HG02571 (cell line): ENCODE data around the gene STXBP2.

Source experiments
- ATAC-seq: cut with Tn5 transposase; IDR thresholded peaks from one replicate; pipeline ENCODE4 v1.9.1; 2021; ENCODE audit warnings: mild to moderate bottlenecking, moderate library complexity; ENCODE audit not compliant: unreplicated experiment

The STXBP2 gene

DNA sequence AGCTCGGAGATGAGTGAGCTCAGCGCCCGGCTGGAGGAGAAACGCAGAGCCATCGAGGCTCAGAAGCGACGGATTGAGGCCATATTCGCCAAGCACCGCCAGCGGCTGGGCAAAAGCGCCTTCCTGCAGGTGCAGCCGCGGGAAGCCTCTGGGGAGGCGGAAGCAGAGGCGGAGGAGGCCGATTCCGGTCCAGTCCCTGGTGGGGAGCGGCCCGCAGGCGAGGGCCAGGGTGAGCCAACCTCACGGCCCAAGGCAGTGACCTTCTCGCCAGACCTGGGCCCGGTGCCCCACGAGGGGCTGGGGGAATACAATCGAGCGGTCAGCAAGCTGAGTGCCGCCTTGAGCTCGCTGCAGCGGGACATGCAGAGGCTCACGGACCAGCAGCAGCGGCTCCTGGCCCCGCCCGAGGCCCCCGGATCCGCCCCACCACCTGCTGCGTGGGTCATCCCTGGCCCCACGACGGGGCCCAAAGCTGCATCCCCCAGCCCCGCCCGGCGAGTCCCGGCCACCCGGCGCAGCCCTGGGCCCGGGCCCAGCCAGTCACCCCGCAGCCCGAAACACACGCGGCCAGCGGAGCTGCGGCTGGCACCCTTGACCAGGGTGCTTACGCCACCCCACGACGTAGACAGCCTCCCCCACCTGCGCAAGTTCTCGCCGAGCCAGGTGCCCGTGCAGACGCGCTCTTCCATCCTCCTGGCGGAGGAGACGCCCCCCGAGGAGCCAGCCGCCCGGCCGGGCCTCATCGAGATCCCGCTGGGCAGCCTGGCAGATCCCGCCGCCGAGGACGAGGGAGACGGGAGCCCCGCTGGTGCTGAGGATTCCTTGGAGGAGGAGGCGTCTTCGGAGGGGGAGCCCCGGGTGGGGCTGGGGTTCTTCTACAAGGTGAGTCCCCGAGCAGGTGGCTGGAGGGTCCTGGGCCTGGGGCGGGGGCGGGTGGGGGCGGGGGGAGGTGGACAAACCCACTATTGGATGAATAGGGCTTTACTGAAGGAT lies 24.3 kb upstream of the STXBP2 start:
- ATAC-seq: no peak

DNA sequence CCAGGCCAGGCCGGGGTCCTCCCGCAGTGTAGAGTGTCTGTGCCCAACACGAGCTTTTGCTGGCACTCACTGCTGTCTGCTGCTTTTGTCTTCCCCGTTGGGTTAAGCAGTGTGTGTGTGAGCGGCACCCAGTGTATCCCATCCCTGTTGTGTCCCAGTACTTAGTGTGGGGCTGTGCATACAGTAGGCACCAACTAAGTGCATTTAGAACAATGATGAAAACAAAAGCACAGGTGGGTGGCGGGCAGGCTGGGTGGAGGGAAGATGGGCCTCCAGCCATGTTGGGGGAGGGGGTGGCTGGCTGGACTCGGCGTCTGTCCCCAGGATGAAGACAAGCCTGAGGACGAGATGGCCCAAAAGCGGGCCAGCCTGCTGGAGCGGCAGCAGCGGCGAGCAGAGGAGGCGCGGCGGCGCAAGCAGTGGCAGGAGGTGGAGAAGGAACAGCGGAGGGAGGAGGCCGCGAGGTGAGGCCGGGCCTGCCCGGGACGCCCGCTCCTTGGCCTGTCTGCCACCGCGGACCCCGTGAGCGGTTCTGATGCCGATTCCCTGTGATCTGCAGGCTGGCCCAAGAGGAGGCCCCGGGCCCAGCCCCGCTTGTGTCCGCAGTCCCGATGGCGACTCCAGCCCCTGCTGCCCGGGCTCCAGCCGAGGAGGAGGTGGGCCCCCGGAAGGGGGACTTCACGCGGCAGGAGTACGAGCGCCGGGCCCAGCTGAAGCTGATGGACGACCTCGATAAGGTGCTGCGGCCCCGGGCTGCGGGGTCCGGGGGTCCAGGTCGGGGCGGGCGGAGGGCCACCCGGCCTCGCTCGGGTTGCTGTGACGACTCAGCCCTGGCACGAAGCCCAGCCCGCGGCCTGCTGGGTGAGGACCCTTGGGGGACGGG lies 21.8 kb upstream of the STXBP2 start:
- ATAC-seq: no peak

- ATAC-seq: no peak
Observed at GRCh38 chr19:7617172-7617571, 19.7 kb upstream of the STXBP2 start.

DNA sequence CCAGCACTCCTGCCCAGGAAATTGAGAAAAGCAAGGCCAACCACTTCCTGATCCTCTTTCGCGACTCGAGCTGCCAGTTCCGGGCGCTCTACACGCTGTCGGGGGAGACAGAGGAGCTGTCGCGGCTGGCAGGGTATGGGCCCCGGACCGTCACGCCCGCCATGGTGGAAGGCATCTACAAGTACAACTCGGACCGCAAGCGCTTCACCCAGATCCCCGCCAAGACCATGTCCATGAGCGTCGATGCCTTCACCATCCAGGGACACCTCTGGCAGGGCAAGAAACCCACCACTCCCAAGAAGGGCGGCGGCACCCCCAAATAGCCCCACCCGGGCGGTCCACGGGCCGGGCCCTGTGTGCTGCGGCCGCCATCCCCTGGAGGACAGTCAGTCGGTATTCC lies 19.2 kb upstream of the STXBP2 start:
- no peak for ATAC-seq

DNA sequence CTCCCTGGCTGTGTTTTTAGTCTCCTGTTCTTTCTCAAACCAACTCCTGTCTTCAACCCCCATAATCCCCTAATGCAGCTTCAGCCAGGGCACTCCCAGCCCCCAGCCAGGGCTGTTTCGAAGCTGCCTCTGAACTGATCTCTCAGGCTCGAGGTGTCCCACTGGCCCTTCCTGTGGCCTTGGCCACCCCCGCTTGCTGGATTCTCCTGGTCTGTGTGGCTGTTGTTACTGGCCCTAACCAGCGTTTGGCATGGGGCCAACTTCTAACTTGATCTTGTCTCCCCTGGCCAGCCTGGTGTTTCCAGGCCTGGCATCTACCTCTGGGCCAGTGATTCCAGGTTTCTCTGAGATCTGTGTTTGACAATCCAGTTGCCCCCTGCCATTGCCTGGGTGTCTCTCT lies 18.6 kb upstream of the STXBP2 start:
- ATAC-seq: no peak

GRCh38 chr19:7618771-7619510 lies 18.0 kb upstream of the STXBP2 start:
- no peak for ATAC-seq

DNA sequence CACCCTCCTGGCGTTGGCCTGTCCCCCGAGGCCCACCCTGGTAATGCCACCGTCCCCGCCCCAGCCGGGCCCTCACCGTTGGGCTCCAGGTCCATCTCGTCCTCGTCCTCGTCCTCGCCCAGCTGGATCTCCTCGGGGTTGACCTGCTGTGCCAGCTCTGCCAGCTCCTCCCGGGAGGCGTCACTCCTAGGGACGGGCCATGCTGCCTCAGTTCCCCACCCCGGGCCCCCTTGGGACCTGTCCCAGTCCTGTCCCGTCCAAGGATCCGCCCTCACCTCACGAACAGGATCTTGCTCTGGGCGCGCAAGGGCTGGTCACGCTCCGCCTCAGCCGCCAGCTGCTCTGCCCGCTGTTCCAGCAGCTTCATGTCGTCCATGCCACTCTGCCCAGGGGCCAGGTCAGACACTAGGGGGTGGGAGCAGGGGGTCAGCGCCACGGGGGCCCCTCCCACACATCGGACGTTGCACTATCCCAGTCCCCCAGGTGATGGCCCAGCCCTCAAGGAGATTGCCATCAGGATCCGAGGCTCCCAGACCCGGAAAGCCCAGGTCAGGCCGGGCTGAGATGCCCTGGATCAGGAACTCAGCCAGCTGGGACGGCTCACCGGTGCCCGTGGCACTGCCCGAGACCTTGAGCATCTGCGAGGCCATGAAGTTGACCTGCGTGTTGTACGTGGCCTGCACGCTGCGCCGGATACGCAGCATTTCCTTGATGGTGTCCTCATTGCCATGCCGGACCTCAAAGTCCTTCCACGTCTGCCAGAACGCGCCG lies 17.1 kb upstream of the STXBP2 start:
- no peak for ATAC-seq

- no peak for ATAC-seq
Observed at GRCh38 chr19:7620442-7621412, 16.2 kb upstream of the STXBP2 start.

DNA sequence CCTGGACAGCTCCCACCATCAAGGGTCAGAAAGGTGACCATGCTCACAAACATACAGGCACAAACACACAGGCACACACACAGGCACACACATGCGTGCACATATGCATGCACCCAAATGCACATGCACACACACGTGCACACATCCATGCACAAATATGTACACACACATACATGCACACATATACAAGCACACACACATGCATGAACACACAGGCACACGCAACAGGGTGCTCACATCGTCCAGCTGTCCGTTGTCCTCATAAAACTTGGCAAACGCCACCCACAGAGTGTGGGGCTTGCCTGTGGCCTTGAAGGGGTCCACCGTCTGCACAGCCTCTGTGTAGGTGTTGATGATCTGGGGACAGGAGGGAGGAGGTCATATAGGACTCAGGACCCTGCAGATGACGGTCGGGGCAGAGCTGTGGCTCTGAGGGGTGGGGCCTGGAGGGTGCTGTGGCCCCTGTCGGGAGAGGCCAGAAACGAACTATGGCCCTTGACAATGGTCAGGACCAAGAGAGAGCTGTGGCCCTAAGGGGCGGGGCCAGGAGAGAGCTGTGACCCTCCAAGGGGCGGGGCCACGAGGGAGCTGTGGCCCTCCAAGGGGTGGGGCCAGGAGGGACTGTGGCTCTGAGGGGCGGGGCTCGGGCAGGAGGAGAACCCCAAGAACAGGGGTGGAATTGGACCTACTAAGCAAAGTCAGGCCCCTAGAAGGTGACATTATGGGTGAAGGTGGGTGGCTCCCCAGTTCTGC lies 13.8 kb upstream of the STXBP2 start:
- no peak for ATAC-seq

GRCh38 chr19:7623725-7624603 lies 12.9 kb upstream of the STXBP2 start:
- ATAC-seq: no peak

DNA sequence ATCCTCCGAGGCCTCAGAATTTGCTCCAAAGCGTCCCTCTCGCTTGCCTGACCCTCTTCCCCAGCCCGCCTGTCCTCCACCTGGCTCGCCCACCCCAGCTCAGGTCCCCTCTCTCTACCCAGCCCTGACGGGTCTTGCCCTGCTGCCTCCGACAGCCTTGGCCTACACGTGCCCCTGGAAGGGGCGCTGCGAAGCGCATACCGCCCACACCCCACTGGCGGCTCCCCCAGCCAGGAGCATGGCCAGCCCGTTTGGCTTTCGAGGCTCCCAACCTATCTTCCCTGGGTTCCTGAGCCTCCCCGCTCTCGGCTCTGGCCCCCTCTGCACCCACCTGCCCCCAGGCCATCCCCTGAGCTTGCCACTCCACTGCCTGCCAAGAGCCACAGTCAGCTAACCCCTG lies 12.1 kb upstream of the STXBP2 start:
- no peak for ATAC-seq

DNA sequence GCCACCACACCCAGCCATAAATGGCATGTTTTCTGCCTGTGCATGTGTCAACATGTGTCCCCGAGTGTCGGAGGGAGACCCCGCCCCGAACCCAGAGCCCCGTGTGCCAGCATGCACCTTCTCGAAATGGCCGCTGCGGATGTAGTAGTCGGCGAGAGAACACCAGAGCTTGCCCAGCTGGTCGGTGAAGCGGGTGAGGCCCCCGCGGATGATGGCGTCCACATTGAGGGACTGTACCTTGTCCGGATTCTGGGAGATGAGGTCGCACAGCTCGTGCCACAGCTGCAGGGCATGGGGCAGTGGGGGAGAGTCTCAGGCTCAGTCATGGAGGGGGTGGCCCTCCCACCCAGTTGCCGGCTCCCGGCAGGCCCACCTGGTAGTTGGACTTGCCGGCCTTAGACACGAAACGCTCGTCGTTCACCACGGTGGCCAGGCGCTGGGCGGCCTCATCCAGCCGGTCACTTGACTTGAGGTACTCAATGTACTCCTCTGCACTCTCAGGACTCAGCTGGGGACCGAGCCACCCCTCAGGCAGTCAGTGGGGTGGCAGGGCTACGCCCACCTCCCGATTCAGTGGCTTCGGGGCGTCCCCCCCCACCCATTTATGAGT lies 11.0 kb upstream of the STXBP2 start:
- ATAC-seq: no peak

GRCh38 chr19:7627166-7627565 lies 9.7 kb upstream of the STXBP2 start:
- no peak for ATAC-seq

DNA sequence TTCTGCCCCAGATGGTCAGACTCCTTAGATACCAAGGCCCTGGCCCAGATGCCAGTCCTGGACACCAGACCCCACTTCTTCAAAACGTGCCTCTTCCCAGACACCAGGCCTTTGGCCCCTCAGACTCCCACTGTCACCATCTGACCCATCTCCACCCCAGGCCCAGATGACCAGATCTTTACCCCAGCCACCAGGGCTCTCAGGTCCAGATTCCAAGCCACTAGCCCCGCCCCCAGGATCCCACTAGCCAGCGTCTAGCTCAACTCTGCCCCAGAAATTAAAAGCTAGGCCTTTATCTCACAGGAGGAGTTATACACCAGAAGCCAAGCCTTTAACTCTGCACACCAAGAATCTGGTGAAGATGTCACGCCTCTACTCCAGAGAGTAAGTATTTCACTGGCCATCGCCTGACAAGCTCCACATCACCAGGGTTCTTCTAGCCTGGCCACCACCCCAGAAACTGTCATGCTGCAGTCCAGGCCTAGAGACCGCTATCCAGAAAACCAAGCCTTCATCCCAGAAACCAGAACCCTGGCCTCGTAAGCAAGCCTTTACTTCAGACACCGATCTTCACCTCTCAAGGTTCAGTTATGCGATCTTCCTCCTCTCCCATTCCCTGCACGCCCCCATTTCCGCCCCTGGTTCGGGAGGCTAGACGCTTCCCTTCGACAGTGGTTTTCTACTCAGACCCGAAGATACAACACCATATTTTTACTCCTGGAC lies 8.2 kb upstream of the STXBP2 start:
- ATAC-seq: no peak

DNA sequence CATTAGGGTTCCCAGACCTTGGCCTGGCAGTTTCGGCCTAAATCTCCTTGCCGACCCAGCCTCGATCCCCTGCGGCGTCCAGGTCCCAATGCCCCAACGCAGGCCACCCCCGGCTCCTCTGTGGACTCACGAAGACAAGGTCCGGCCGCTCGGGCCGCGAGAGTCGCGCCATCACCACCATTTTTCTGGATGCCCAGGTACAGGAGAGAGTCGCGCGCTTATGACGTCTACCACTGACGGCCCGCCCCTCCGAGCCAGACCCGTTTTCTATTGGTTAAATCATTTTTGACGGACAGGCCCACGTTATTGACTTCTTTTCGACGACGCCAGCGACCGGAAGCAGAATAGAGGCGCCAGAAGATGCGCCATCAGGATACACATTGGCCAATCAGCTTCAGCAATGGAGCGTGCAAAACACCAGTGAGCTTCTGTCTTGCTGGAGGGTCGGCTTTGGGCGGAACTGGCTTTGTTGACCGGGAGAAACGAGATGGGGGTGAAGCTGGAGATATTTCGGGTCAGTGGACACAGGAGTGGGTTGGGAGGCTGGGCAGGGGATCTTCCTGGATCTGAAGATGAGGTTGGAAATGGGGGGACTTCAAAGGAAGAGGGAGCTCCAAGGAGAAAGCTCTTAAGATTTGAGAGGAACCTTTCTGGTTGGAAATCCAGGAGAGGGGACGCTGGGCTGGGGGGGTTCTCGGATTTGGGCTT lies 7.4 kb upstream of the STXBP2 start, which contains the start of the genes PET100 and XAB2:
Gene PET100 (plus strand): TSS at position 447 of the 708 bp plus-strand sequence. CDS start 41 bp downstream, at position 488.
Gene XAB2 (minus strand): TSS at position 199 of the 708 bp plus-strand sequence. CDS start 18 bp downstream, at position 181.
- ATAC-seq: peak; percentile 81
